AG04449 (cell line): ENCODE data around the gene TRIM38.

Experiments used
- CTCF ChIA-PET: fragments of 350-600 bp; formaldehyde crosslinking; extraction: SDS; loops from one replicate; lab custom pipeline; 2021; ENCODE audit warnings: antibody characterized with exemption; lab: Yijun Ruan, JAX
- POLR2A ChIA-PET: fragments of 400-600, 350-600 bp; formaldehyde crosslinking; extraction: SDS; loops from one replicate; lab custom pipeline; 2020; ENCODE audit warnings: antibody characterized with exemption, inconsistent platforms; lab: Yijun Ruan, JAX
- DNase-seq: peaks from one replicate; pipeline ENCODE4 v3.0.0-alpha.2; 2010; ENCODE audit warnings: low read depth, low spot score
- H3K4me3 ChIP-seq: 2 replicates; pipeline ENCODE4 v1.5.1; 2011; ENCODE audit warnings: low read depth, mild to moderate bottlenecking, control low read depth, low read length
- TF ChIP-seq, protein P1 (sequence below): IDR thresholded peaks from one replicate; pipeline ENCODE4 v1.5.1; 2011; ENCODE audit warnings: mild to moderate bottlenecking, moderate library complexity, low read length, control low read depth, inconsistent platforms; ENCODE audit not compliant: insufficient read depth; ENCODE audit errors: missing control alignments

The TRIM38 gene

DNA sequence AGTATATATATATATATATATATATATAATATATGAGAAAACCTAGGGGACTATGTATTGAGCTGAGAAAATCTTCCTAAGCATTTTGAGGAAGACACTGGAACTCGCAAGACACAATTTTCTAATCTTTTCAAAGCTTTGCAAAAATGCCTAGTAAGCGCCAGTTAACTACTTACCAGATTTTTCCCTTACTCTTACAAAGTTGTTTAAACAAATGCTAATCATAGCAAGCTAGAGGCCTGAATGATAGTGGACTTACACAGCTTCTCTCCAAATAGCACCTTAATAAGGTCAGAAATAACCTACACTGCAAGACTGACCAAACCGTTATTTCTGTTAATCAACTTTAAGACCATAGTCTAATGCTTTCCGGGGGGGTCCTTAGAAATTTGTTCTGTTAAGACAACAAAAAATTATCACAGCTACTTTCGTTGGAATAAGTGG is 68.6 kb downstream of the TRIM38 start:
- ChIA-PET POLR2A (interaction anchor here (0.6 to 5.7 kb wide), 15 partner anchors 10 to 1862 kb away, joined by 3 to 98 read pairs (median 4); a partner anchor contains a TSS), CTCF (interaction anchor here (0.8 to 4.2 kb wide), 10 partner anchors 9 to 126 kb away, joined by 3 to 22 read pairs (median 6); a partner anchor contains a TSS)
- DNase-seq: no peak
- TF ChIP-seq, protein P1, sequence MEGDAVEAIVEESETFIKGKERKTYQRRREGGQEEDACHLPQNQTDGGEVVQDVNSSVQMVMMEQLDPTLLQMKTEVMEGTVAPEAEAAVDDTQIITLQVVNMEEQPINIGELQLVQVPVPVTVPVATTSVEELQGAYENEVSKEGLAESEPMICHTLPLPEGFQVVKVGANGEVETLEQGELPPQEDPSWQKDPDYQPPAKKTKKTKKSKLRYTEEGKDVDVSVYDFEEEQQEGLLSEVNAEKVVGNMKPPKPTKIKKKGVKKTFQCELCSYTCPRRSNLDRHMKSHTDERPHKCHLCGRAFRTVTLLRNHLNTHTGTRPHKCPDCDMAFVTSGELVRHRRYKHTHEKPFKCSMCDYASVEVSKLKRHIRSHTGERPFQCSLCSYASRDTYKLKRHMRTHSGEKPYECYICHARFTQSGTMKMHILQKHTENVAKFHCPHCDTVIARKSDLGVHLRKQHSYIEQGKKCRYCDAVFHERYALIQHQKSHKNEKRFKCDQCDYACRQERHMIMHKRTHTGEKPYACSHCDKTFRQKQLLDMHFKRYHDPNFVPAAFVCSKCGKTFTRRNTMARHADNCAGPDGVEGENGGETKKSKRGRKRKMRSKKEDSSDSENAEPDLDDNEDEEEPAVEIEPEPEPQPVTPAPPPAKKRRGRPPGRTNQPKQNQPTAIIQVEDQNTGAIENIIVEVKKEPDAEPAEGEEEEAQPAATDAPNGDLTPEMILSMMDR: no peak
- H3K4me3 ChIP-seq: peak overlapping the region; percentile 67

DNA sequence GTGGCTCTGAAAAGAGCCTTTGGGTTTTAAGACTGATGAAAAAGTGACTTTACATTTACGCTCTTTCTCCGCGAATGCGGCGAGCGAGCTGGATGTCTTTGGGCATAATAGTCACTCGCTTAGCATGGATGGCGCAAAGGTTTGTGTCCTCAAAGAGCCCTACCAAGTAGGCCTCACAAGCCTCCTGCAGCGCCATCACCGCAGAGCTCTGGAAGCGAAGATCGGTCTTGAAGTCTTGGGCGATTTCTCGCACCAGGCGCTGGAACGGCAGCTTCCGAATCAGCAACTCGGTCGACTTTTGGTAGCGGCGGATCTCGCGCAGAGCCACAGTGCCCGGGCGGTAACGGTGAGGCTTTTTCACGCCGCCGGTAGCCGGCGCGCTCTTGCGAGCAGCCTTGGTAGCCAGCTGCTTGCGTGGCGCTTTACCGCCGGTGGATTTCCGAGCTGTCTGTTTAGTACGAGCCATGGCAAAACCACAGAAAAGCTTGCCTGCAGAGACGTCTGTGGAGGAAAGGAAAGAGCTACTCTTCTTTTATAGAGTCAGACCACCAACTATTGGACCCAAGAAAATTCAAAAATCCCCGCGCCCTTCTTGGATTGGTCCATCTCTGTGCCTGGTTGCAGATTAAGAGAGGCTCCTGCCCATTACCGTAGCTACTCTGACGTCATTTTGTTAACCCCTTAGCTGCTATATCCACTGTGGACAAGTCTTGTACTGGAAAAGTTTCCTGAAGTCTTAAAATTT is 69.2 kb downstream of the TRIM38 start:
- no peak for DNase-seq
- TF ChIP-seq, protein P1: peak; percentile 20
- ChIA-PET CTCF (interaction anchor here (0.8 to 4.2 kb wide), 13 partner anchors 10 to 1863 kb away, joined by 3 to 22 read pairs (median 4); a partner anchor contains a TSS), POLR2A (interaction anchor here (0.6 to 5.7 kb wide), 19 partner anchors 10 to 1861 kb away, joined by 3 to 98 read pairs (median 4); a partner anchor contains a TSS)
- H3K4me3 ChIP-seq: peak overlapping the region; percentile 69

DNA sequence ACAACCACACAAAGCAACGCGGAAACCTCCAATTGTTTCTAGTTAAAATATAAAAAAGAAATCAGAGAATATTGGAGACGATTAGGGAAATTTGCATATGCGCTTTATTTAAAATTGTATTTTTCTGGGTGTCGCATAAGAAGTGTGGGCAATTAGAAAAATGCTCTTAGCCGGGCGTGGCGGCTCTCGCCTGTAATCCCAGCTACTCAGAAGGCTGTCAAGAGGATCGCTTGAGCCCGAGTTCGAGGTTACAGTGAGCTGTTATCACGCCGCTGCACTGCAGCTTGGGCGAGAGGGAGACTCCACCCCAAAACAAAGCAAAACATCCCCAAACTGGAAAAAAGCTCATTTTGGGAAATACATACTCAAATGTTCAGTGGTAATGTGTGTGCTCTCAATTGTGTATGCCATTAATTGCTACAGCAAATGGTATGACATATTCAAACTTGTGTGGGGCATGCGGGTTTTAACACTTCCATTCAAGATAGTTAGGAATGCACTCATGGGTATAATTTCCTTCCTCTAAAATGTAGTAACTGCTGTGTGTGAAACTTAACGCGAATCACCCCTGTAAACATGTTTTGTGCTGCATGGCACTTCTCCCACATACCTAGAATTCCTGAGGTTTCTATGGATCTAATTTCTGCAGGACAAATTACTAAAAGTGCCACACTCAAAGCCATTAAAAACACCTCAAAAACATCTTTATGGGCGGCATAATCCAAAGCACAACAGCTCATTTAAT is 69.9 kb downstream of the TRIM38 start:
- ChIA-PET POLR2A (interaction anchor here (0.7 to 5.7 kb wide), 15 partner anchors 11 to 1861 kb away, joined by 3 to 98 read pairs (median 5); a partner anchor contains a TSS), CTCF (interaction anchor here (0.9 to 4.2 kb wide), 8 partner anchors 10 to 1862 kb away, joined by 3 to 22 read pairs (median 11); a partner anchor contains a TSS)
- peak overlapping the region; percentile 69 for H3K4me3 ChIP-seq
- TF ChIP-seq, protein P1: no peak
- DNase-seq: no peak

DNA sequence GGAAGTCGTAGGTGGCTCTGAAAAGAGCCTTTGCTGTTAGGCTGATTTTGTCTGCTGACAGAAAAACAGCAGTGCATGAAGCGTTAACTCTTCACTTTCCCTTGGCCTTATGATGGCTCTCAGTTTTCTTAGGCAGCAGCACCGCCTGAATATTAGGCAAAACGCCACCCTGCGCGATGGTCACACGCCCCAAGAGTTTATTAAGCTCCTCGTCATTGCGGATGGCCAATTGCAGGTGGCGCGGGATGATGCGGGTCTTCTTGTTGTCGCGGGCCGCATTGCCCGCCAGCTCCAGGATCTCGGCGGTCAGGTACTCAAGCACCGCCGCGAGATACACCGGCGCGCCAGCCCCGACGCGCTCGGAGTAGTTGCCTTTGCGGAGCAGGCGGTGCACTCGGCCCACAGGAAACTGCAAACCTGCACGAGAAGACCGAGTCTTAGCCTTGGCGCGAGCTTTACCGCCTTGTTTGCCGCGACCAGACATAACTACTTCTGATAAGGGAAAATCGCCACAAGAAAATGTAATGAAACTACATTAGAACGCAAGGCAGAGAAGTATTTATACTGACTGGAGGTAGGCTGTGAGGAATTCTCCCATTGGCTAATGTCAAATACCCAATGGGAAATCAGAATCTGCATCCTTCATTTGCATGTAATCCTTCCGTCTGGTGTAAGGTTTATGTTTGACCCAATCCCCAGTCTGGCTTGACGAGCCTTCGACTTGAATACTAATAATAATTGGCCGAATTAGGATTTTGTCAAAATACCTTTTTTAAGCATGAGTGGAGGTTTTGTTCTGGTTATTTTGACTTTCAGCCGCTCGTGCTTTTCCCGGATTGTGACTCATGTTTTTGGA is 70.7 kb downstream of the TRIM38 start:
- TF ChIP-seq, protein P1: no peak
- POLR2A ChIA-PET: interaction anchor here (0.9 to 5.7 kb wide), 9 partner anchors 11 to 1857 kb away, joined by 3 to 98 read pairs (median 6); a partner anchor contains a TSS
- peak; percentile 94 for DNase-seq
- H3K4me3 ChIP-seq: peak overlapping the region; percentile 69
- CTCF ChIA-PET: interaction anchor here (1.0 to 4.2 kb wide), 6 partner anchors 10 to 1861 kb away, joined by 3 to 22 read pairs (median 18); a partner anchor contains a TSS

DNA sequence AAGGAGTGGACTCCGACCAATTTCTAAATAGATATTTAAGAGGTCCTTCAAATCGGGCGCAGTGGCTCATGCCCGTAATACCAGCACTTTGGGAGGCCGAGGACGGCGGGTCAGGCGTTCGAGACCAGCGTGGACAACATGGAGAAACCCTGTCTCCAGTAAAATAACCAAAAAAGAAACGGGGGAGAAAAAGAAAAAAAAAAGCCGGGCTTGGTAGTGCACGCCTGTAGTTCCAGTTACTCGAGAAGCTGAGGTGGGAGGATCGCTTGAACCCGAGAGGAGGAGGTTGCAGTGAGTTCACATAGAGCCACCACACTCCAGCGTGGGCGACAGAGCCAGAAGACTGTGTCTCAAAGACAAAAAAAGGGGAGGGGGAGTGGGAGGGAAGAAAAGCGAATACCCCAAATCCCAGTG is 71.3 kb downstream of the TRIM38 start:
- peak overlapping the region; percentile 69 for H3K4me3 ChIP-seq
- ChIA-PET CTCF (interaction anchor here (1.0 kb wide), 1 partner anchor 63 kb away, joined by 3 read pairs; no protein-coding TSS in a partner anchor), POLR2A (interaction anchor here (1.2 to 5.7 kb wide), 5 partner anchors 11 to 1804 kb away, joined by 3 to 98 read pairs (median 13); a partner anchor contains a TSS)
- TF ChIP-seq, protein P1: no peak
- no peak for DNase-seq
